Activated CD8-positive, alpha-beta T cell treated with anti-CD3 and anti-CD28 coated beads for 36 hours (primary cell): ENCODE measurements around the gene HSD3B1. TPM values are rescaled to one million over a fixed set of nuclear protein-coding genes. Genes with fewer than 3 reads are reported as not detected.

Source experiments
- ATAC-seq: fragments of 200-7000 bp; cut with Tn5 transposase; one replicate; pipeline ENCODE4 v1.10.0; 2021; ENCODE audit warnings: mild to moderate bottlenecking, moderate library complexity
- CTCF ChIA-PET: fragments of 350-600 bp; sonication (Branson Sonifier 250); formaldehyde crosslinking; loops from one replicate; lab custom pipeline; 2021; ENCODE audit warnings: antibody characterized with exemption; lab: Charles Lee
- POLR2A ChIA-PET: fragments of 350-600 bp; sonication (Branson Sonifier 250); formaldehyde crosslinking; loops from one replicate; lab custom pipeline; 2021; ENCODE audit warnings: antibody characterized with exemption; lab: Charles Lee
- DNase-seq: peaks from one replicate; pipeline ENCODE4 v3.0.0-alpha.2; 2020
- H3K27ac Mint-ChIP-seq: one replicate; pipeline ENCODE4 v1.8.0; 2021; ENCODE audit warnings: mild to moderate bottlenecking, mixed read lengths
- H3K27me3 Mint-ChIP-seq: one replicate; pipeline ENCODE4 v1.8.0; 2021; ENCODE audit warnings: mixed read lengths
- H3K36me3 Mint-ChIP-seq: one replicate; pipeline ENCODE4 v1.8.0; 2021; ENCODE audit warnings: low read depth, mixed read lengths
- H3K4me1 Mint-ChIP-seq: one replicate; pipeline ENCODE4 v1.8.0; 2021; ENCODE audit warnings: low read depth, mixed read lengths
- H3K4me3 Mint-ChIP-seq: one replicate; pipeline ENCODE4 v1.8.0; 2021; ENCODE audit warnings: mild to moderate bottlenecking, moderate library complexity, mixed read lengths
- H3K9me3 Mint-ChIP-seq: one replicate; pipeline ENCODE4 v1.8.0; 2021; ENCODE audit warnings: mixed read lengths
- CTCF ChIP-seq: fragments of 200-600 bp; IDR thresholded peaks from one replicate; pipeline ENCODE4 v1.8.0; 2022; ENCODE audit warnings: antibody characterized with exemption, mild to moderate bottlenecking
- intact Hi-C: fragments of 100-400 bp; cut with micrococcal nuclease; formaldehyde crosslinking; loops from one replicate; pipeline ENCODE4 v1.10.0; 2022
- total RNA-seq, 2 experiments: library from RNA; stranded (reverse); gene quantifications; one replicate each; pipeline ENCODE4 v1.2.3, GENCODE V29; 2021

HSD3B1 gene
- total RNA-seq, 2 experiments from 2014 or later: not detected

DNA sequence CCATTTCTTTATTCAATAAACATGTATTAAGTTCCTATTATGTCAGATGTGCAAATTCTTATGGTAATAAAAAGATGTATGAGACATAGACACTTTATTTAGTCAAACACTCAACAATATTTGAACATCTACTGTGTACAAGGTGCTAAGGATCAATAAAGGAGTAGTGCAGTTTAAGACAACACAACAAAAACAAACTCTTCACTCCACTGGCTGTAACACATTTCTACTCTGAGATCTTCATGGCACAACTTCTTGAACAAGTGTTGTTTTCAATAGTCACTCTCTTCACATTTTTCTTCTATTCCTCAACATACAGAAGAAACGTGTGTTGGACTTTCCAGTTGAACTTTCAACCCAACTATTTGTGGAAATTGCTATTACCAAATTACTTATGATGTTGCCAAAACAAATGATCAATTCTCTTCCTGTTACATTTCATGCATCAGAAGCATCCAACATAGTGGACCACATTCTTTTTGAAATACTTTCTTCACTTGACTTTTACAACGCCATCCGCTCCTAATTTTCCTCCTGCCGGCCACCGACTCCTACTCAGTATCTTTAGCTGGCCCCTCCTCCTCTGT is 25.4 kb downstream of the HSD3B1 start:
- no peak for ATAC-seq
- H3K27me3 Mint-ChIP-seq: peaks cover 8% of the 10 kb centered on the region
- TF ChIP-seq CTCF: no peak
- CTCF ChIA-PET: no interaction called here
- no peak overlapping the region for H3K4me3 Mint-ChIP-seq
- intact Hi-C loops: no loop called here
- H3K9me3 Mint-ChIP-seq: no peaks in the 10 kb centered on the region
- no peaks in the 10 kb centered on the region for H3K4me1 Mint-ChIP-seq
- H3K36me3 Mint-ChIP-seq: no peaks in the 10 kb centered on the region
- POLR2A ChIA-PET: no interaction called here
- DNase-seq: no peak
- no peak overlapping the region for H3K27ac Mint-ChIP-seq

- H3K4me3 Mint-ChIP-seq: no peak overlapping the region
Measured at GRCh38 chr1:119535381-119535780, 28.4 kb downstream of the HSD3B1 start.

DNA sequence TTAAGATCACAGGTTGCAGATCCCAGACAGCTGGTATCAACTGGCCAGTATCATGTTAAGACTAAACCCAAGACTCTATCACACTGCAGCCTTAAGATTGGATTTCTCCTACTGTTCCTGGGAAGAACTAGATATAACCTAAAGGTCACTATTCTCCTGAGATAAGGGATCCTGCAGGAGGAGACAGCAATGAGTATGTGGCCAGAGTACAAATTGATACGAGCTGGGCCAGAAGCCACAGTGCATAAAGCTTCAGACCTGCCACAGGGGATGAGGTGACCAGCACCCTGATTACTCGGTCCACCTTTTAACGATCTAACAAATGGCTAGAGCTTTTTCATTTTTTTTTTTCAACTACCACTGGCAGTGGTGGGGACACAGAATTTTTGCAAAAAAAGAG is 31.0 kb downstream of the HSD3B1 start:
- ATAC-seq (no peak), DNase-seq (no peak)
- ChIA-PET POLR2A (no interaction called here), CTCF (no interaction called here)
- no peak for TF ChIP-seq CTCF
- no peak overlapping the region for H3K27ac Mint-ChIP-seq
- no peaks in the 10 kb centered on the region for H3K9me3 Mint-ChIP-seq
- H3K36me3 Mint-ChIP-seq: no peaks in the 10 kb centered on the region
- H3K4me1 Mint-ChIP-seq: no peaks in the 10 kb centered on the region
- H3K27me3 Mint-ChIP-seq: peaks cover 7% of the 10 kb centered on the region
- H3K4me3 Mint-ChIP-seq: no peak overlapping the region
- intact Hi-C loops: no loop called here

More at GRCh38 chr1:119535381-119535780, 28.4 kb downstream of the HSD3B1 start:
- Mint-ChIP-seq H3K27ac (no peak overlapping the region), H3K4me1 (no peaks in the 10 kb centered on the region), H3K9me3 (no peaks in the 10 kb centered on the region), H3K27me3 (peaks cover 10% of the 10 kb centered on the region), H3K36me3 (no peaks in the 10 kb centered on the region)
- ATAC-seq (no peak), DNase-seq (no peak)
- no peak for TF ChIP-seq CTCF
- intact Hi-C loops: no loop called here
- ChIA-PET CTCF (interaction anchor here (0.9 kb wide), 1 partner anchor 9 kb away, joined by 3 read pairs; no protein-coding TSS in a partner anchor), POLR2A (no interaction called here)

GRCh38 chr1:119539636-119540035 is 32.6 kb downstream of the HSD3B1 start:
- CTCF ChIA-PET: no interaction called here
- no peak for TF ChIP-seq CTCF
- H3K27ac Mint-ChIP-seq: no peak overlapping the region

GRCh38 chr1:119541389-119541788 is 34.4 kb downstream of the HSD3B1 start:
- Mint-ChIP-seq H3K27me3 (peaks cover 6% of the 10 kb centered on the region), H3K9me3 (no peaks in the 10 kb centered on the region), H3K36me3 (no peaks in the 10 kb centered on the region), H3K4me3 (no peak overlapping the region), H3K27ac (no peak overlapping the region), H3K4me1 (no peaks in the 10 kb centered on the region)
- no peak for TF ChIP-seq CTCF
- ATAC-seq (no peak), DNase-seq (no peak)
- ChIA-PET CTCF (no interaction called here), POLR2A (no interaction called here)
- intact Hi-C loops: no loop called here

More at GRCh38 chr1:119539636-119540035, 32.6 kb downstream of the HSD3B1 start:
- Mint-ChIP-seq H3K4me1 (no peaks in the 10 kb centered on the region), H3K9me3 (no peaks in the 10 kb centered on the region), H3K36me3 (no peaks in the 10 kb centered on the region), H3K4me3 (no peak overlapping the region), H3K27me3 (peaks cover 7% of the 10 kb centered on the region)
- intact Hi-C loops: no loop called here
- POLR2A ChIA-PET: no interaction called here
- ATAC-seq (no peak), DNase-seq (no peak)
